GM18517 (cell line): ENCODE results near the gene H1-8.

Experiments used
- ATAC-seq: cut with Tn5 transposase; IDR thresholded peaks from one replicate; pipeline ENCODE4 v1.9.1; 2021; ENCODE audit warnings: mild to moderate bottlenecking, moderate library complexity; ENCODE audit not compliant: unreplicated experiment

The H1-8 gene

GRCh38 chr3:129555153-129555550 lies 12.2 kb downstream of the H1-8 start:
- ATAC-seq: no peak

DNA sequence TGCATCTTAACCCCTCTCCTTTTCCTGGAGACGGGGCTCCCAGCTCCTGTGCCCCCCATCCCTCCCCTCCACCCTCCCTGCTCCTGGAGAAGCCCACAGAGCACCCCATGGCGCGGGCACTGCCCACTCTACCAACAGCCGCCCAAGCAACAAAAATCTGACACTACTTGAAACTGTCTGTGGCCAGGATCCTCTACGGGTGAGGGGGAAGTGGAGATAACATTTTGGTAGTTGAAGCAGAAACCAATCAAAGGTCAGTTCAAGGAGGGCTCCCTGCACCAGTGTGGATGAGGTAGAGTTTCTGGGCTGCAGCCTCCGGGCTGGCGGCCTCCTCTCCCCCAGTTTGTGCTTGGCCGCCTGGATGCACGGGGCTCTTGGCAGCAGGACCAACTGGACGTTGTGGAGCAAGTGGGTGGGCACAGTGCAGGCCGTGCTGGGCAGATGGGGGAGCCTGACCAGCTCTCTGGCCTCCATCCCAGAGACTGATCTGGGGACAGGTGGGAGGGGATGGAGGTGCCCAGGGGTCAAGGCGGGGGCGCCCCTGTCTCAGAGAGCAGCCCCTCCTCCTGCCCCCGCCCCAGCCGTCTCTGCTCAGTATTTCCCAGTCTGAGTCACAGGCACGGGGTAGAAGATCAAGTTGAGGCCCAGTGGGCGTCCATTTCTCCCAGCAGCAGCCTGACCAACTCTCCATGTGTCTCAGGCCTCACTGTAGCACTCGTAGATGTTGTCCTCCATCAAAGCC lies 12.8 kb downstream of the H1-8 start:
- no peak for ATAC-seq

- no peak for ATAC-seq
Measured at GRCh38 chr3:129556358-129556695, 13.4 kb downstream of the H1-8 start.

DNA sequence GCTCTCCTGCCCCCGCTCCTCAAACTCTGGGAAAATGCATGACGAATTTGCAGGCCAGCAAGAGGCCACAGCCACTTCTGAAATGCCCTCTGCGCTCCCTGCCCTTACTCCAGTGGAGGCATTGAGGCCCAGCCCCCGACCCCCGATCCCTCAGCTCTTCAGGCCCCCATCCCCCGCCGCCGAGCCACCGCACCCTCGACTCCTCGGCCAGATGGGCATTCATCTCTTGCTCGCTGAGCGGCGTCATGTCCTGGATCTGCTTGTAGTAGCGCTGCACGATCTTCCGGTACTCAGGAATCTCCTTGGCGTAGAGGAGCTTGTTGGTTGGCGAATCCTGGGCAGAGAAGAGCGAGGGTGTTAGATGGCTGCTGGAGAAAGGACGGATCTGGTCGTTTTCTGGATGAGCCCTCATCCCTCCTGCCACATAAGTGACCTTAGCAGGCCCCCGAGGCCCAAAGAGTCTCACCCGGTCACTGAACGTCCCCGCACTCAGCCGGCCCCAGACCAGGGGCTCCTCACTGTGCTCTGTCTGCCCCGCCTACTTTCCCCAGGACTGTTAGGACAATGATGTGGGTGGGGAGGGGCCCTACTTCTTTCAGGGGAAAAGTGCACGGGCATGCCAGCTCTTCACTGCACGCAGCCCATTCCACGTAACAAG lies 14.0 kb downstream of the H1-8 start:
- ATAC-seq: no peak

DNA sequence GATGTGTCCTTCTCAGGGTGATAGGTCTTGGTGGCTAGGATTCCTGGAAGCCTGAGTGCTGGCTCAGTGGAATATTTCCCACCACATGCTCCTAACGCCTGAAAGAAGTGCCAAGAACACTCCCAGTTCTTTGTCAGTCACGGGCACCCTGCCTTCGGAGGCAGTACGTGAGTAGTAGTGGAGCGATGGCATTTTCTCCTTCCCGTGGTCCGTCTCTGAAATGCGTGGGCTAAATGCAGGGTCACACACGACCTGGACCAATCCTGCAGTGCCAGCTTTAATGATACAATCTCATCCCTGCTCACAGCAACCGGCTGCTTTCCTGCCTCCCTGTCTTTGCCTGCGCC lies 14.5 kb downstream of the H1-8 start:
- no peak for ATAC-seq

GRCh38 chr3:129558081-129558771 lies 15.3 kb downstream of the H1-8 start:
- ATAC-seq: no peak

- no peak for ATAC-seq
Measured at GRCh38 chr3:129558772-129559564, 16.0 kb downstream of the H1-8 start.

- no peak for ATAC-seq
Measured at GRCh38 chr3:129559565-129560079, 16.6 kb downstream of the H1-8 start.

DNA sequence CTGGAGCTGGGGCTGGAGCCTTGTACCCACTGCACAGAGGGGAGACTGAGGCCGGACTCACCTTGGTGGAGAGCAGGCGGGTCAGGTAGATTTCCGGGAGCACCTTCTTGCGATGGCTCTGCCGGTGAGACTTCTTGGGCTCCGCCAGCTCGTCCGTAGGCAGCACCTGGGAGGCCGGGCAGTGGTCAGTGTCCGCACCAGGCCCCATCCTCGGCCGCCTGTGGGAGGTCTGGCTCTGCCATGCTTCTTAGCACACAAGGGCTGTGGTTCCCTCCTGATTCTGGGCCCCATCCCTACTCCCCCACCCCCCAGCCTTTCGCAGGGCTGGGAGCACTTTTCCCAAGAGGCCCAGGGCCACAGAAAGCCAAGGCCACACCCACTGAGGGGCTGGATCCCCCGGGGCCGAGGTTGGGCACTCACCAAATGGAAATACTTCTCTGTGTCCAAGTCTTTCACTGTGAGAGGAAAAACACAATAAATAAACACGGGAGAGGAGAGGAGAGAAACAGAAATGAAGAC lies 17.4 kb downstream of the H1-8 start:
- no peak for ATAC-seq

GRCh38 chr3:129560911-129561594 lies 18.1 kb downstream of the H1-8 start:
- no peak for ATAC-seq

GRCh38 chr3:129561619-129562248 lies 18.8 kb downstream of the H1-8 start:
- no peak for ATAC-seq

- no peak for ATAC-seq
Measured at GRCh38 chr3:129562803-129563202, 19.8 kb downstream of the H1-8 start.

DNA sequence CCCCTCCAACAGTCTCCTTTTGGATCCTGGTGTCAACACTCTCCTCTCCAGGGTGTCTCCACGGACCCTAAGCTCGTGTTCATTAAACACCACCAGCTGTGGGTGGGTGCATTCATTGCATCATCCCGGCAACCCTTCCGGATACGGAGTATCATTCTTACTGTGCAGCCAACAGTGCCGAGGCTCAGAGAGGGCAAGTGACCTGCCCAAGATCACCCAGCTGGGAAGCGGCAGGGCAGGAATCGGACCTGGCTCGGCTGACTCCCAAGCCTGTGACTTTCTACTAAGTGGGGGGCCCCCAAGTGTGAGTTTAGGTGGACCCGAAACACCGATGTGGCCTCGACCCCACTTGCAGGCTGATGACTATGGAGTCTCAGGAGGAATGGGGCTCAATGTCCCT lies 20.4 kb downstream of the H1-8 start:
- no peak for ATAC-seq

DNA sequence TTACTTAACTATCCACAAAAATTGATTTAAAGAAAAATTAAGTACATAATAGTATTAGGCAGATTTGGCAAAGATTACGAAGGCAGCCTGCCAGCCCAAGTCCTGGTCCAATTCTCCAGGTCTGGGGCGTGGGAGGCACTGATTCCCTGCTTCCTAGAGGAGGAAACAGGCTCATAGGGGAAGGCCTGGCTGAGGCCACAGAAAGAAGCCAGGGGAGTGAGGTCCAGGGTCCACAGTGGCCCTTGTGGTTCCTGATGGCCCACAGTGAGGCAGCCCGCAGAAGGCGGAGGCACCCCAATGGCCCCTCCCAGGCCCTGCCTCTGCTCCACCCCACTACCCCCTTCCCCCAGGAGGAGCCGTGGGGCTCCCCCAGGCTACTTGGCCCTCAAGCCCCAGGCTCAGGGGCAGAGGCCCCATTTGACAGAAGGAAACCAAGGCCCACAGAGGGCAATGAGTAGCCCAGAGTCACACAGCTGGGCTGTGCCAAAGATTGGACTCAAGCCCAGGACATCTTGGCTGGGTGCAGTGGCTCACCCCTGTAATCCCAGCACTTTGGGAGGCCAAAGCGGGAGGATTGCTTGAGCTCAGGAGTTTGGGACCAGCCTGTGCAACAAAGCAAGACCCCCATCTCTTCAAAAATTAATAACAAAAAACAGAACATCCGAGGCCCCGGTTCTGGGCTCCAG lies 21.0 kb downstream of the H1-8 start:
- ATAC-seq: no peak

DNA sequence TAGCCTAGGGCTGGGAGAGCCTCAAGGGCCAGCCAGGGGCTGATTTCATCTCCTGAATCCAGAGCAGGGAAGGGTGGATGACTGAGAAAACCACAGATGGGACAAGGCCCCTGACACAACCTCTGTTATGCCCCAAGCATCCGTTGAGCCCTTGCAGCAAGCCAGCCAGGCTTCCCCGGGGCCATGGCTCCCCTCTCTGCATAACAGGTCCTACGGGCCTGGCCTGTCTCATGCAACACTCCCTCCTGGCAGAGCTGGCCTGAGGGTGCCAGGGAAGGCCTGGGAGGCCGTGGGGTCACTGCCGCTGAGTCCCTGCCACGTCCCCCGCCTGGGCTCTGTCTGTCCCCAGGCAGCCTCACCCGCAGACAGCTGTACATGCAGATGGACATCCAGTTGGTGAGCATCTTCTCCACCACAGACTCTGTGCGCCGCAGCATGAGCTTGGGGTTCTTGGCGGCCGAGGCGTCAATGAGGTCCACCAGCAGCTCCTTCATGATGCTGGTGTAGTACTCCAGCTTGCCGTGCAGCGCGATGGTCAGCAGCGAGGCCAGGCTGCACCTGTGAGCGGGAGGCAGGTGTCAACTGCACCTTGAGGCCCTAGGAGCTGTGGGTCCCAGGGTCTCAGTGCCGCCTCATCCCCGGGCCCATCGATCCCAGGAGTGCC lies 22.1 kb downstream of the H1-8 start:
- no peak for ATAC-seq

- ATAC-seq: no peak
Measured at GRCh38 chr3:129565902-129566301, 22.9 kb downstream of the H1-8 start.

- ATAC-seq: no peak
Measured at GRCh38 chr3:129567176-129567705, 24.3 kb downstream of the H1-8 start.

GRCh38 chr3:129567939-129568338 lies 25.0 kb downstream of the H1-8 start:
- ATAC-seq: no peak

- ATAC-seq: no peak
Measured at GRCh38 chr3:129569856-129570255, 26.9 kb downstream of the H1-8 start.
